Epidermal melanocyte (primary cell): ENCODE measurements around the gene TARS3.

Experiments used
- DNase-seq: peaks from one replicate; pipeline ENCODE4 v3.0.0; 2011; ENCODE audit warnings: low spot score; ENCODE audit not compliant: insufficient read length

TARS3 gene

DNA sequence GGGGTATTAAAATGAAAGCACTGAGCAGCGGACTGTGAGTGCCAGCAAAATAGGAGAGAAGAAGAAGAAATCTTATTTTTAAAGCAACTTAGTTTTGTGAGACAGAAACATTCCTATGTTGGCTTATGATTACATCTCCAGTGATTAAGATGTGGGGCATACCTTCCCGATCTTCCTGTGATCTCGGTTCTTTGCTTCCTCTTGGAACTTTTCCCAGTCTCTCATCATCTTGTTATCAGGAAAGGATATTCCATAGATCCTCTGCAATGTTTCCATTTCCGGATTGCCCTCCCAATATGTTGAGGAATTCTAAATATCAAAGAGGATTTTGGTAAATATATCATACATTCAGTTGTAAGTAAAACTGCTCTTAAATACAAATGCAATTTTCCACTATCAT lies 22.2 kb downstream of the TARS3 start:
- DNase-seq, result no peak

DNA sequence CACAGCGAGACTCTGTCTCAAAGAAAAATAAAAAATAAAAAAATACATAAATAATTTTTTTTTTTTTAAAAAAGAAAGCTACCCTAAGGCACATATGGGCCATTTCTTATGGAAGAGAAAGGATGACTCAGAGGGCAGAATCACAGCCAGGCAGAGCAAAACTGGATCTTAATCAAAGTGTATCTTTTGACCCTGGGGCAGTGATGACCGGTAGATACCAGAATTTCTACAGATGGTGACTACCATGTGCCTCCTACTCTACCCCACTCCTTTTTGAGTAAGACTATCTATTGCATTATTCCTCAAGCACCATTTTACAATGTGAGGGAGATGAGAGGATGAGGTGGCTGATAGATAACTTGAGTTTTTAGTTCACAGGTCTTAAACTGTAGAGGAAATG lies 26.0 kb downstream of the TARS3 start:
- DNase-seq, result no peak

DNA sequence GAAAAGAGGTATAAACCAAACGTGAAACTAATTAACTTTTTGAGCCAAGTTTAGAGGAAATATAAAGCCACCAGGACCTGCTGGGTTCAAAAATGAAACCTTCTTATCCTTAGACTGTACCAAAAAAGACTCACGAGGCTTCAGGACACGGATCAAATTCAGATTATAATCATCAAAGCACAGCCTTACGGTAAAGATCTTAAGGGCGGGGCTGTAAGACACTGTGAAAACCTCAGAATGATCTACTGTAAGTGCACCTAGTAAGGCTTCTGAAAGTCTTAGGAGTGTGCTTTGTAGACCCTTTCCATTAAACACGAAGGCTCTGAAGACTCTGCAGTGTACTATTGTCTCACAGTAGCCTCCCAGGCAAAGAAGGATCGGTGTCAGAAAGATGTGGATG lies 26.8 kb downstream of the TARS3 start:
- DNase-seq, result no peak

DNA sequence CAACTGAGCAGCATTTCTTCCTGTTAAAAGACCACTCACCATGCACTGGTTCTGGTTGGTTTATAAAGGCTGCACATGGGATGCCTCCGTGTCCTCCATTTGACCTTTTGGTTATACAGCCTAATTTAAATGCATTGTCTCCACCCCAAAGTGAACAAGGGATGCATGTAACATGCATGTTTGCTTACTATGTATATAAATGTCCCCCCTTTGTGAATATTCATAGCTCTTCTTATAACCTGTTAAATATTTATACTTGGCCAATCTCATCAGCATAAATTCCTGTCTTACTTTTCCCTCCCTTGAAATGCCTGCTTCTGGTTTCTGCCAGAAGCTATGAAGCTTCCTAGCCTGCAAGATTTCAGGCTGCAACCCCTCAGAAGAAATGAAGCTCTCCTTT lies 27.4 kb downstream of the TARS3 start:
- DNase-seq, result no peak

DNA sequence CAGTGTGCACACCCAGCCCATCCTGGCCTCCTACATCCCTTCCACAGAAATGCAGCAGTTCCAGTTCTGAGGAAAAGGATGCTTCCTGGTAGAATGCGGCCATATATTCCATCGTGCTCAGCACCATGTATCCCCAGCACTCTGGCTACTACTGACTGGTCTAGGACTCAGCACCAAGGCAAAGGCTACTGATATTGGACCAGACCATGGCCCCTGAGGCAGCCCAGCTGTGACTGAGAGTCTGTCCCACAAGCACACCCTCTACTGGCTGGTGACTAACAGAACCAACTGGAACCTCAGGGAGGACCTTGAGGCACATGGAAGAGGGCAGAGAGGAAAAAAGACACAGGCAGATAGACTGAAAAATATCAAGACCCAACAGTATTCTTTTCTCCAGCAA lies 30.0 kb downstream of the TARS3 start:
- no peak for DNase-seq

DNA sequence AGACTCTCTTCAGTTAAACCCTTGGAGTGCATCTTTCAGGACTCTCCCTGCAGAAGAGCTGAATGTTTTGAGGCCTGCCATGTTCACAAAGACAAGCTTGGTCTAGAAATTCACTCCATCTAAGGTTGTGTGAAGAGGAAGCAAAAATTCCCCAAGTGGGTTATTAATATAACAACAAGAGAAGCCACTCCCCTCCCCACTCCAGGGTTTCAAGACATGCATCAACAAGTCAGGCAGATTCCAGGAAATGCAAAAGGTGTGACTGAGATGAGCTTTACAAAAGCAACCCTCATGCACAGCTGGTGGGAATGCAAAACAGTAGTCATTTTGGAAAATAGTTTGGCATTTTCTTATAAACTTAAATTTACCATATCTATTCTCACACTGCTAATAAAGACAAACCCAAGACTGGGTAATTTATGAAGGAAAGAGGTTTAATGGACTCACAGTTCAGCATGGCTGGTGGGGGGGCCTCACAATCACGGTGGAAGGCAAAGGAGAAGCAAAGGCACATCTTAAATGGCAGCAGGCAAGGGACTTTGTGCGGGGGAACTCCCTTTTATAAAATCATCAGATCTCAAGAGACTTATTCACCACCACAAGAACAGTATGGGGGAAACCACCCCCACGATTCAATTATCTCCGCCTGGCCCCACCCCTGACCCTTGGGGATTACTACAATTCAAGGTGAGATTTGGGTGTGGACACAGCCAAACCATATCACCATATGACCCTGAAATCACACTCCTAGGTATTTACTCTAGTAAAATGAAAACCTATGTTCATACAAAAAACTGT lies 31.3 kb downstream of the TARS3 start:
- DNase-seq, result no peak

DNA sequence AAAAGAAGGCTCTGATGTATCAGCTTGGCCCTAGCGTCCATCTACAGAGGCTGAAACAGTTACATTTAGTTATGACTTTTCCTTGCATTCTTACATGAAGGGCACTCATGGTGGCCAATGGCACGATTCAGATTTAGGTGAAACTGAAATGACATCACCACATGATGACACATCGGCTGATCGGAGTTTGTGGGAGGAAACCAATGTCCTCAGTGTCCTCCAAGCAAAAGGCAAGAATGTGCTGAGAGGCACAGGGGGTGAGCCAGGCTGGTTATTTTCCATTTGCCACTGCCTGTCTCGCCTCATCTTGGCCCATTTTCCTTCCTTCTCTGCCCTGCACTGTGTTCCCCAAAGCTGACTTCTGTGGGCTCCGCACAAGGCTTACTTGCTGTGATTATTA lies 34.4 kb downstream of the TARS3 start:
- DNase-seq, result no peak

DNA sequence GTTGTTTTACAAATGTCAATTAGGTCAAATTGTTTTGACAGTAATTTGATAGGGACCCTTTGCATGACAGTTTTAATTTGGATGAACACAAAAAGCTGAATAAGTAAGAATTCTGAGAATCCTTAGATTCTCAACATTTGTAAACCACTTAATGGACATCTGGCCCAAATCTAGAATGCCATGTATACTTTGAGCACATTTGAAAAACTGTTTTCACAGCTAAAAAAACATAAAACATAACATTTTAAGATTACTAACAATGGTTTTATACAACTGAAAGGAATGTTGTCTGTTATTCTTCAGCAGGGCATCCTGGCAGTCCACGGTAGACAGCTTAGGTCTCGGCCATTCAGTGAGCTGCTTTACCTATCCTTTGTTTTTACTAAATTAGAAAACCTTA lies 37.6 kb downstream of the TARS3 start:
- DNase-seq, result no peak

DNA sequence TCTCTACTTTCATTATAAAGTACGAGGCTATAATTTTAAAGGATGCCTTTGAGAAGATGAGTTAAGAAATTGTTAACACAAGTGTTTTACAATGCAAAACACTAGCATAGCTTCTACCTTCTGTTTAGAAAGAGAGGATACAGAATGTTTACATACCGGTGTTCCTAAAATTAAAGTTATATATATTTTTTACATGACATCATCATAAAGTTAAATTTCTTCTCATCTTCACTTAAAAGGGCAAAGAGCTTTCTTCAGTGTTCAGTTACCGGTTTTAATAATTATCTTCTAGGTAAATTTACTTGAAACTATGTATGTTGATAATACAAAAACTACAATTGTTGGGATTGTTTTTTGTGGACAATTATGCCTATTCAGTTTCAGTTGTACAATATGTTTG lies 39.4 kb downstream of the TARS3 start:
- no peak for DNase-seq

DNA sequence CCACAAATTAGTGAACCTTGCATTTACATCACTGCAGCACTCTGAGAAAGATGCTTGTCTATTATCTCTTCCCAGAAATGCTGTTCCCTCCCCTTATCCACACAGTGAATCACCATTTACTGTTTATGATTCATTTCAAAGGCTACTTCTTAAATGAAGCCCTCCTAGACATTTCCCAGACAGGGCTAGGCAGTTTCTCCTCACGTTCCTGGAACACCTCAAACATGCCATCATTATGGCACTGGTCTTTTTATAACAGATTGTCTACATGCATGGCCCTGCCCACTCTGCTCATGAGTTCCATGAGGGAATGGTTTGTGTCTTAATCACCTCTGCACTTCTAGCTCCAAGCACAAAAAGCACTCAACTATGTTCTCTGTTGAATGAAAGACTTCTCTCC lies 39.9 kb downstream of the TARS3 start:
- no peak for DNase-seq

DNA sequence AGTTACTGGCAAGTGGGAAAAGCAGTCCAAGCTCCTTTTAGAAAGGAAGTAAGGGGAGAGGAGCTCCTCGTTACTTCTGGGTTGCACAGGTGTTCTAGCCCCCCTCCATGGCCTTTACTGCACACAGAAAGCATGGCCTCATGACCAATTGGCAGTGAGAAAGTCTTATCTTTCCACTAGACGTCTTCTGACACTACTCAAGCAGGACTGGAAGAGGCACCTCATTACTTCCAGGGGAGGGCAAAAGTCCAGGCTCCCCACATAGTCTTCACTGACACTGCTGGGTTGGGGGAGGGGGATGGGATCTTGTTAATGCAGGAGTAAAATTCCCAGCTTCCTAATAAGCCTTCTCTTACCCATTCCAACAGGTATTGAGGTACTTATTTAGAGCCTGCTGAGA lies 44.5 kb downstream of the TARS3 start:
- DNase-seq, result no peak

DNA sequence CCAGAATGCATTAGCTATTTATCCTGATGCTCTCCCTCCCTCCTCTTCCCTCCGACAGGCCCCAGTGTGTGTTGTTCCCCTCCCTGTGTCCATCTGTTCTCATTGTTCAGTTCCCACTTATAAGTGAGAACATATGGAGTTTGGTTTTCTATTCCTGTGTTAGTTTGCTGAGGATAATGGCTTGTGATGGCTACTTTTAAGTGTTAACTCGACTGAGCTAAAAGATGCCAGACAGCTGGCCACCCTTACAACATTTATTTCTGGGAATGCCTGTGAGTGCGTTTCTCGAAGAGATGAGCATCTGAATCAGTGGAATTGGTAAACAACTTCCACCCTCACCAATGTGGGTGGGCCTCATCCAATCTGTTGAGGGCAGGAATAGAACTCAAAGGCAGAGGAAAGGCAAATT lies 47.3 kb downstream of the TARS3 start:
- no peak for DNase-seq

DNA sequence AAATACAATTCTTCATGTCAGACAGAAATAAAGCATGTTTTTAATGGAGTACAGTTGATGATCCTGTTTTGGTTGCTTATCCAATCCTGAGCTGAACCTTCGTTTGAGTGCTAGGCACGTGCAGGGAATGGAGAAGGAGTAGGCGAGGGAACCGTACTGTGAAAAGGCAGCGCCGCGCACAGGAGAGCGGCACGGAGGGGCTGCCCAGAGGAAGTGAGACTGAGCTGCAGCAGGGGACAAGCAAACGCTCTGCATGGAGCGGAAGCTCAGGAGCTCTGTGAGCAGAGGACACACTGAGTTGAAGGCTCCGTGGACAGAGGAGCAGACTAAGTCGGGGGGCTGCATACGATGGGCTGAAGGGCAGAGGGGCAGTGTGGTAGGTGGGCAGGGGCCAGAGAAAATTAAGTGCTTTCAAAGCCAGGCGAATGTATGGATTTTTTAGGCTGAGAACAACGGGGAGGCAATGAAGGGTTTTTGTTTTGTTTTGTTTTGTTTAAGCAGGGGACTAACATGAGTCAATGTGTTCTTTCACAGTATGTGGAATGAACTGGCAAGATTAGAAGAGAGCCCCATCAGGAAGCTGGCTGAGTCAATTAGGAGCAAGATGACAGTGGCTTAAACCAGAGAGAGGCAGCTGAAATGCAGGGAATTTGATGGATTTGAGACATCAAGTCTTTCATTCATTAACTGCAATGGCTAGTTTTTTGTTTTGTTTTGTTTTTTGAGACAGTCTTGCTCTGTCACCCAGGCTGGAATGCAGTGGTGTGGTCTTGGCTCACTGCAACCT lies 48.3 kb downstream of the TARS3 start:
- no peak for DNase-seq

DNA sequence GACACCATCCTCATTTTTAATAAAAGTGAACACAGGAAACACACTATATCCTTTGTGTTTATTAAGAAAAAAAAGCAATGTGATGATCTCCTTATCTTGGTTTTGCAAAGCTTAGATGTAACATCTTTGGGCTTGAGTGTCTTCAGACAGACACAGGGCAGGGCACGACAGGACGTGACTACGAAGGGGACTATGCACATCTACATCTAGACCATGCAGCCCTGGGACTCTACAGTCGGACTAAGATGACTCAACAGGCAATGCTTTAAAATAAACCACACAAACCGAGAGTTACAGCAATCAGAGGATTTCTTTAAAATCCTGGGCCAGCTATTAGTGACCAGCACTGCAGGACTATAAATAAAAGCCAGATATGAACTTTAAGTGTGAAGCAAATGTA lies 49.3 kb downstream of the TARS3 start:
- no peak for DNase-seq

DNA sequence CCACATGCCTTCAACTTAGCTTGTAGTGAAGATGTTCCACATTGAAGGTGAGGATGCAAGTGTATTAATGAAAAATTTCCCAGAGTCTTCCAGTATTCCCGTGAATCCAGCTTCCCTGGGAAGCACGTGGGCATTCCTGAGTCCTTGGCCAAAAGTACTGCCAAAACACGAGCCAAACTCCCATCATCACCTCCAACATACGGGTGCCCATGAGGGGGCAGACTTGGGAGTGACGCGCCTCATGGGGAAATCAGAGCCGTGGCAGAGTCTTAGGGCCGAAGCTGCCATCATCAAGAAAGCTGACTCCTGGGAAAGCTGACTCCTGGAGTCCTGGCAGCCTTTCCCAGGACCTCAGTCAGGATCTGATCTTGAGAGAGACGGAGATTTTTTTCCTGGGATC lies 52.0 kb downstream of the TARS3 start:
- no peak for DNase-seq

DNA sequence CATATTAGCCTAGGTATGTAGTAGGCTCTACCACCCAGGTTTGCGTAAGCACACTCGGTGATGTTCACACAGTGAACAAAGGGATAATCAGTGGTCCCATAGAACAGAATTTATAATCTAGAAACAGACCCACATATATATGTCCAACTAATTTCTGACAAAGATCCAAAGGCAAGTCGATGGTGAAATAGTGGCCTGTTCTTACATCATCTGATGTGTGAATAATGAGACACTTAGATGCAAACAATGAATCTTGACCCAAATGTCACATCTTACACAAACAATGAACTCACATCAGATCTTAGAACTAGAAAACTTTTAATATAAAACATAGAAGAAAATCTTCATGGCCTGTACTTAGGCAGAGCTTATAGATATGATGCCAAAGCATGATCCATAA lies 54.5 kb downstream of the TARS3 start:
- no peak for DNase-seq

DNA sequence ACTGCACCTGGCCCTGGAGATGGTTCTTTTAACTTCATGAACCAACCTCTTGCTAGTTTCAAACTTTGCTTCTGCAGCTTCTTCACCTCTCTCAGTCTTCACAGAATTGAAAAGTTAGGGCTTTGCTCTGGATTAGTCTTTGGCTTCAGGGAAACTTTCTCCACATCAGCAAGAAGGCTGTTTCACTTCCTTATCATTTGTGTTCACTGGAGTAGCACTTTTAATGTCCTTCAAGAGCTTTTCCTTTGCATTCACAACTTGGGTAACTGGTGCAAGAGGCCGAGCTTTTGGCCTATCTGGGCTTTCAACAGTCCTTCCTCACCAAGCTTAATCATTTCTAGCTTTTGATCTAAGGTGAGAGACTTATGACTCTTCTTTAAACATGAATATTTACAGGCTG lies 56.4 kb downstream of the TARS3 start:
- DNase-seq, result no peak

DNA sequence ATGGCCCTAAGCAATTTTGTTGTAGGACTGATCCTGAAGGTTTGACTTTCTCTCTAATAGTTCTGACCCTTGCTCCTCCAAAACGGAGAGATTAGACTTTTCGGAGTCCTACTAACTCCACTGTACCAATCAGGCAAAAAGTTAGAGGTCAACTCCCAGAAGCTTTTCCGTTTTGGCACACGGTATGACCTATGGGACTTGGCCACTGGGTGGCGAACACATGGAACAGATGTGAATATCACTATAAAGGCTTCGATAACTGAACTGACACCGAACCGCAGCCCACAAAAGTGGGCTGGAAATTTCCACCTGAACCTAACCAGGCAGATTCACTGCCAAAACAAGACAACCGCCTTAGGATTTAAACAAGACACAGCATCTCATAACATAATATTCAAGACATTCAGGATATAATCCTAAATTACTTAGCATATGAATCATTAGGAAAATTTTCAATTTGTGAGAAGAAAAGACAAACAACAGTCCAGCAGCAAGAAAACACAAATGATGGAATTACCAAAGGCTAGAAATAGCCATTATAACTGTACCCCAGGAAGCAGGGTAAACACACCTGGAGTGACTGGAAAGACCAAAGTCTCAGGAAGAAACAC lies 59.9 kb downstream of the TARS3 start:
- DNase-seq, result no peak

DNA sequence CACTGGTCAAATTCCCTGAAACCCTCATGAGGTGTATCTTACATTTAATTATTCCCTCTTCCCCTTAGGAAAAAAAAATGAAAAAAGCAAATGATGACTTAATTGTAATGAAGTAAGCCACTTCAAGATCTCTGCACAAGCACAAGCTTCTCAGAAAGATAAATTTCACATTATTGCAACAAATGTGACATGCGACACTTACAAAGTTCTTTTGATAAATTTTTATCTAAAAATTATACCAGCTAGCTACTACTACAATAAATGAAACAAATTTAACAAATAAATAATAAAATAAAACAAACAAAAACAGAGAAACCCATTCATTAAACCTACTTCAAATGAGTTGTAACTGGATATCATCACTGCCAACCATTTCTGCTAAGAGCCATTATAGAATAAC lies 62.1 kb downstream of the TARS3 start:
- no peak for DNase-seq

DNA sequence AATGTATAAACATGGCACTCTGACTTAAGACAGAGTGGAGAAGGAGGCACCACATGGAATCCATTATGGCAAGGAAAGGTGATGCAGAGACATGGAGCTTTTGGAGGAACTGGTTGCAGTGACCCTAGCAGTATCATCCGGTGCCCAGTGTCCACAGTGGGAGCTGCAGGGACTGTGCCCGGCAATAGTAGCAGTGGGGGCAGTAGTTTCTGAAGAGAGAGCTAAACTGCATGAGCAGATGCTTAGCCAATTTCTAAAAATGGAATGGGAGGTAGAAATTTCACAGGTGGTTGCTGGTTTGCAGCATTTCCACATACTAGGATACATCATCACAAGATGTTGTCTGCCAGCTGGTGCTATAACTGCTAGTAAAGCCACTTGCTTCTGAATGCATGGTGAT lies 64.3 kb downstream of the TARS3 start:
- DNase-seq, result no peak

DNA sequence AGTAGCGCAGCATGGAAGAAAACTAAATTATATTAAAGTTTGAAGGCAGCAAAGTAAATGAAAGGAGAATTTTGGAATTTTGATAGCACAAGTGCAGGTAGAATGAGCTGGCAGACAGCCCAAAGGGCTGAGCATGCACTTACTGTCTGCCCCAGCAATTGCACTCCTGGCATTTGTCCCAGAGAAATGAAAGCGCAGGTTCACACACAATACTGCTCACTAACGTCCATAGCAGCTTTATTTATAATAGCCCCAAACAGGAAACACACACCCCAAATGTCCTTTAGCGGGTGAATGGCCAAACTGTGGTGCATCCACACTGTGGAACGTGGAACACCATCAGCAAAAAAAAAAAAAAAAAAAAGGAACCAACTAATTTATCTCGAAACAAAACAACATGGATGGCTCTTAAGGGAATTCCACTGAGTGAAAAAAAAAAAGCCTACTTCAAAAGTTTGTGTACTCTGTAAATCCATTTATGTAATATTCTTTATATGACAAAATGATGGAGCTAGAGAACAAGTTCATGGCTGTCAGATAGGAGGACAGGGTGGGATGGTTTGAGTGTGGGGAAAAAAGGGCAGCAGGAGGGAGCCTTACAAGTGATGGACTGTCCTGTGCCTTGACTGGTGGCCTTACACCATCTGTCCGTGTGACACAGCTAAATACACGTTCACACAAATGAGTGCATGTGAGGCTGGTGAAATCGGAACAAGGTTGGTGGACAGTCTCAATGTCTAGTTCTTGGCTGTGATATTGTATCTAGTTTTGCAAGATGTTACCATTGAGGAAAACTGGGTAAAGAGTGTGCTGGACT lies 66.1 kb downstream of the TARS3 start:
- DNase-seq, result no peak

DNA sequence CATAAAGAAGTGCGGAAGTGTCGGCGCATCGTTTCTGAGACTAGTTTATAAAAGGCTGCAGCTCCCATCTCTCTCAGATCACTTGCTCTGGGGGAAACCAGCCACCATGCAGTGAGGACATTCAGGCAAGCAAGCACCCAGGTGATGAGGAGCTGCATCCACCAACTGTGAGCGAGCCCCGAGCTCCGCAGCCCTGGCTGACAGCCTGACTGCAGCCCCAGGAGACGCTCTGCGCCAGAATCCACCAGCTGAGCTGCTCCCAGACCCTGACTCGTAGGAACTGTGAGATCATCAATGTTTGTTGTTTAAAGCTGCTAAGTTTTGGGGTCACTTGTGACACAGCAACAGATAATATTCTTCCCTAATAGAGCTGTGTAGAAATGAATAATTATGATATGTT lies 67.1 kb downstream of the TARS3 start:
- DNase-seq, result no peak
